HepG2 (cell line): ENCODE measurements around the gene ACAT1. TPM values are rescaled to one million over a fixed set of nuclear protein-coding genes. Genes with fewer than 3 reads are reported as not detected.

Source experiments
- ATF5 ChIP-seq: sonication (generic); formaldehyde crosslinking; IDR thresholded peaks from 2 replicates; pipeline ENCODE4 v1.4.0; 2020; ENCODE audit warnings: mild to moderate bottlenecking, low read depth, missing genetic modification reagents
- BATF2 ChIP-seq: sonication (generic); formaldehyde crosslinking; IDR thresholded peaks from 2 replicates; pipeline ENCODE4 v1.8.0; 2022; ENCODE audit warnings: mild to moderate bottlenecking, missing genetic modification reagents, moderate library complexity
- GATAD2A ChIP-seq: IDR thresholded peaks from 2 replicates; pipeline ENCODE4 v1.6.1; 2016
- JDP2 ChIP-seq: sonication (generic); formaldehyde crosslinking; IDR thresholded peaks from 2 replicates; pipeline ENCODE4 v1.8.1; 2022; ENCODE audit warnings: missing genetic modification reagents, borderline replicate concordance
- MXD3 ChIP-seq: IDR thresholded peaks from 2 replicates; pipeline ENCODE4 v1.6.1; 2016; ENCODE audit warnings: mild to moderate bottlenecking, missing biosample characterization, missing genetic modification reagents
- NFE2L1 ChIP-seq: sonication (generic); formaldehyde crosslinking; IDR thresholded peaks from 2 replicates; pipeline ENCODE4 v1.4.0; 2020; ENCODE audit warnings: missing genetic modification reagents, mild to moderate bottlenecking, borderline replicate concordance
- RARA ChIP-seq: IDR thresholded peaks from 2 replicates; pipeline ENCODE4 v1.6.1; 2016; ENCODE audit warnings: missing genetic modification reagents, missing compliant biosample characterization
- SAP130 ChIP-seq: IDR thresholded peaks from 2 replicates; pipeline ENCODE4 v1.6.1; 2016; ENCODE audit warnings: low read depth
- TCF7 ChIP-seq: sonication (generic); IDR thresholded peaks from 2 replicates; pipeline ENCODE4 v1.6.1; 2016; ENCODE audit warnings: antibody characterized with exemption, low read depth
- ZFP36L1 ChIP-seq: sonication (generic); formaldehyde crosslinking; IDR thresholded peaks from 2 replicates; pipeline ENCODE4 v1.8.0; 2022; ENCODE audit warnings: mild to moderate bottlenecking, missing genetic modification reagents, moderate library complexity
- ZNF281 ChIP-seq: sonication (generic); formaldehyde crosslinking; IDR thresholded peaks from 2 replicates; pipeline ENCODE4 v1.4.0; 2020; ENCODE audit warnings: missing genetic modification reagents, borderline replicate concordance
- ZNF512B ChIP-seq: sonication (generic); formaldehyde crosslinking; IDR thresholded peaks from 2 replicates; pipeline ENCODE4 v1.5.1; 2020; ENCODE audit warnings: missing genetic modification reagents, mild to moderate bottlenecking, borderline replicate concordance
- polyA plus RNA-seq, 8 experiments: library from polyadenylated mRNA; depleted of rRNA in 3 of 8; stranded (reverse) in 7 of 8; unstranded in 1 of 8; fragments of >200 nt; fragmentation: Illumina TruSeq in 4 of 8; extraction: Trizol in 4 of 8; gene quantifications; 2 replicates each; pipeline versions ENCODE4 v1.2.1 to v1.2.3, GENCODE V29; 2011 to 2016; ENCODE audit warnings: low read depth in 4 of 8, missing spikeins in 1 of 8, mixed read lengths in 1 of 8; ENCODE audit not compliant: insufficient read depth in 1 of 8
- total RNA-seq, 5 experiments: library from RNA; depleted of rRNA; stranded (reverse); fragments of >200 nt; fragmentation: Illumina TruSeq; extraction: Trizol; gene quantifications; 2 replicates each; pipeline ENCODE4 v1.2.3, GENCODE V29; 2016; ENCODE audit warnings: low read depth in 1 of 5

ACAT1 gene
- total and polyA plus RNA-seq, 2 of the 13 experiments (the other 11 are each of a cell fraction or from before 2014, with no cell fraction given) = 103 to 165 TPM

GRCh38 chr11:108121274-108122155 is at the start of gene ACAT1 (continued):
- no peak for TF ChIP-seq TCF7
- TF ChIP-seq SAP130 (CRISPR knock-in tag) = peak; percentile 91
- peak; percentile 53; the same call in 1 of the 2 replicates for TF ChIP-seq GATAD2A (CRISPR knock-in tag)
- no peak for TF ChIP-seq ZNF512B (CRISPR knock-in tag)
- TF ChIP-seq RARA (CRISPR knock-in tag) = no peak
- no peak for TF ChIP-seq BATF2 (CRISPR knock-in tag)
- TF ChIP-seq ZNF281 (CRISPR knock-in tag) = no peak; the same call in 1 of the 2 replicates
- no peak for TF ChIP-seq ATF5 (CRISPR knock-in tag)
- 0 out of 2 replicates have a peak, but pooled peaks have one; percentile 61 for TF ChIP-seq ZFP36L1 (CRISPR knock-in tag)
- TF ChIP-seq MXD3 (CRISPR knock-in tag) = peak; percentile 81
- TF ChIP-seq NFE2L1 (CRISPR knock-in tag) = no peak
- no peak for TF ChIP-seq JDP2 (CRISPR knock-in tag)
